Measurements from ENCODE around the gene NFYC. TPM values are rescaled to one million over a fixed set of nuclear protein-coding genes. Genes with fewer than 3 reads are reported as not detected.

NFYC gene
- total and polyA plus RNA-seq, 2 of the 8 experiments (the other 6 are each of a cell fraction or from before 2014, with no cell fraction given) = 54.1 to 124 TPM

DNA sequence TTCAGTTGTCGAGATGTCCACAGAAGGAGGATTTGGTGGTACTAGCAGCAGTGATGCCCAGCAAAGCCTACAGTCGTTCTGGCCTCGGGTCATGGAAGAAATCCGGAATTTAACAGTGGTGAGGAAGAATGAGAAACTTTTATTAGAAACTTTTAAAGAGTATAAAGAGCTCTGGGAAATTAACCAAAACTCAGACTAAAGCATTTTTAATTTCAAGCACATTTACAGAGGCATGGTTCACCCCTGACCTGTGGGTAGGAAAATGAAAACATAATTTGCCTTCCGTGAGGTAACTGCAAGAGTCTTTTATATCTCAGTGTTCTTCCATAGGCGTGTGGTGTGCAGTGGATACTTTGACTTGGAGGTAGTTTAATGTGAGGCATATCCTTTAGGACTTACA lies 47.3 kb downstream of the NFYC start (continued):
- TF ChIP-seq, protein P1, sequence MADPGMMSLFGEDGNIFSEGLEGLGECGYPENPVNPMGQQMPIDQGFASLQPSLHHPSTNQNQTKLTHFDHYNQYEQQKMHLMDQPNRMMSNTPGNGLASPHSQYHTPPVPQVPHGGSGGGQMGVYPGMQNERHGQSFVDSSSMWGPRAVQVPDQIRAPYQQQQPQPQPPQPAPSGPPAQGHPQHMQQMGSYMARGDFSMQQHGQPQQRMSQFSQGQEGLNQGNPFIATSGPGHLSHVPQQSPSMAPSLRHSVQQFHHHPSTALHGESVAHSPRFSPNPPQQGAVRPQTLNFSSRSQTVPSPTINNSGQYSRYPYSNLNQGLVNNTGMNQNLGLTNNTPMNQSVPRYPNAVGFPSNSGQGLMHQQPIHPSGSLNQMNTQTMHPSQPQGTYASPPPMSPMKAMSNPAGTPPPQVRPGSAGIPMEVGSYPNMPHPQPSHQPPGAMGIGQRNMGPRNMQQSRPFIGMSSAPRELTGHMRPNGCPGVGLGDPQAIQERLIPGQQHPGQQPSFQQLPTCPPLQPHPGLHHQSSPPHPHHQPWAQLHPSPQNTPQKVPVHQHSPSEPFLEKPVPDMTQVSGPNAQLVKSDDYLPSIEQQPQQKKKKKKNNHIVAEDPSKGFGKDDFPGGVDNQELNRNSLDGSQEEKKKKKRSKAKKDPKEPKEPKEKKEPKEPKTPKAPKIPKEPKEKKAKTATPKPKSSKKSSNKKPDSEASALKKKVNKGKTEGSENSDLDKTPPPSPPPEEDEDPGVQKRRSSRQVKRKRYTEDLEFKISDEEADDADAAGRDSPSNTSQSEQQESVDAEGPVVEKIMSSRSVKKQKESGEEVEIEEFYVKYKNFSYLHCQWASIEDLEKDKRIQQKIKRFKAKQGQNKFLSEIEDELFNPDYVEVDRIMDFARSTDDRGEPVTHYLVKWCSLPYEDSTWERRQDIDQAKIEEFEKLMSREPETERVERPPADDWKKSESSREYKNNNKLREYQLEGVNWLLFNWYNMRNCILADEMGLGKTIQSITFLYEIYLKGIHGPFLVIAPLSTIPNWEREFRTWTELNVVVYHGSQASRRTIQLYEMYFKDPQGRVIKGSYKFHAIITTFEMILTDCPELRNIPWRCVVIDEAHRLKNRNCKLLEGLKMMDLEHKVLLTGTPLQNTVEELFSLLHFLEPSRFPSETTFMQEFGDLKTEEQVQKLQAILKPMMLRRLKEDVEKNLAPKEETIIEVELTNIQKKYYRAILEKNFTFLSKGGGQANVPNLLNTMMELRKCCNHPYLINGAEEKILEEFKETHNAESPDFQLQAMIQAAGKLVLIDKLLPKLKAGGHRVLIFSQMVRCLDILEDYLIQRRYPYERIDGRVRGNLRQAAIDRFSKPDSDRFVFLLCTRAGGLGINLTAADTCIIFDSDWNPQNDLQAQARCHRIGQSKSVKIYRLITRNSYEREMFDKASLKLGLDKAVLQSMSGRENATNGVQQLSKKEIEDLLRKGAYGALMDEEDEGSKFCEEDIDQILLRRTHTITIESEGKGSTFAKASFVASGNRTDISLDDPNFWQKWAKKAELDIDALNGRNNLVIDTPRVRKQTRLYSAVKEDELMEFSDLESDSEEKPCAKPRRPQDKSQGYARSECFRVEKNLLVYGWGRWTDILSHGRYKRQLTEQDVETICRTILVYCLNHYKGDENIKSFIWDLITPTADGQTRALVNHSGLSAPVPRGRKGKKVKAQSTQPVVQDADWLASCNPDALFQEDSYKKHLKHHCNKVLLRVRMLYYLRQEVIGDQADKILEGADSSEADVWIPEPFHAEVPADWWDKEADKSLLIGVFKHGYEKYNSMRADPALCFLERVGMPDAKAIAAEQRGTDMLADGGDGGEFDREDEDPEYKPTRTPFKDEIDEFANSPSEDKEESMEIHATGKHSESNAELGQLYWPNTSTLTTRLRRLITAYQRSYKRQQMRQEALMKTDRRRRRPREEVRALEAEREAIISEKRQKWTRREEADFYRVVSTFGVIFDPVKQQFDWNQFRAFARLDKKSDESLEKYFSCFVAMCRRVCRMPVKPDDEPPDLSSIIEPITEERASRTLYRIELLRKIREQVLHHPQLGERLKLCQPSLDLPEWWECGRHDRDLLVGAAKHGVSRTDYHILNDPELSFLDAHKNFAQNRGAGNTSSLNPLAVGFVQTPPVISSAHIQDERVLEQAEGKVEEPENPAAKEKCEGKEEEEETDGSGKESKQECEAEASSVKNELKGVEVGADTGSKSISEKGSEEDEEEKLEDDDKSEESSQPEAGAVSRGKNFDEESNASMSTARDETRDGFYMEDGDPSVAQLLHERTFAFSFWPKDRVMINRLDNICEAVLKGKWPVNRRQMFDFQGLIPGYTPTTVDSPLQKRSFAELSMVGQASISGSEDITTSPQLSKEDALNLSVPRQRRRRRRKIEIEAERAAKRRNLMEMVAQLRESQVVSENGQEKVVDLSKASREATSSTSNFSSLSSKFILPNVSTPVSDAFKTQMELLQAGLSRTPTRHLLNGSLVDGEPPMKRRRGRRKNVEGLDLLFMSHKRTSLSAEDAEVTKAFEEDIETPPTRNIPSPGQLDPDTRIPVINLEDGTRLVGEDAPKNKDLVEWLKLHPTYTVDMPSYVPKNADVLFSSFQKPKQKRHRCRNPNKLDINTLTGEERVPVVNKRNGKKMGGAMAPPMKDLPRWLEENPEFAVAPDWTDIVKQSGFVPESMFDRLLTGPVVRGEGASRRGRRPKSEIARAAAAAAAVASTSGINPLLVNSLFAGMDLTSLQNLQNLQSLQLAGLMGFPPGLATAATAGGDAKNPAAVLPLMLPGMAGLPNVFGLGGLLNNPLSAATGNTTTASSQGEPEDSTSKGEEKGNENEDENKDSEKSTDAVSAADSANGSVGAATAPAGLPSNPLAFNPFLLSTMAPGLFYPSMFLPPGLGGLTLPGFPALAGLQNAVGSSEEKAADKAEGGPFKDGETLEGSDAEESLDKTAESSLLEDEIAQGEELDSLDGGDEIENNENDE (IDR thresholded peaks at IDR 0.05; ENCODE audit: insufficient replicate concordance, low read length) = no peak
- TF ChIP-seq SIX5 (IDR thresholded peaks at IDR 0.05; ENCODE audit: low read depth, low read length) = no peak
- TF ChIP-seq GABPA (IDR thresholded peaks at IDR 0.05; ENCODE audit: borderline replicate concordance, insufficient read depth, low read length) = no peak
- no peak for TF ChIP-seq CEBPB (IDR thresholded peaks at IDR 0.05; ENCODE audit: low read depth, low read length)
- TF ChIP-seq POU5F1 (IDR thresholded peaks at IDR 0.05; ENCODE audit: low read depth, low read length) = no peak
- no peak for TF ChIP-seq JUND (IDR thresholded peaks at IDR 0.05; ENCODE audit: low read length)
- TF ChIP-seq TCF12 (IDR thresholded peaks at IDR 0.05; ENCODE audit: low read depth, low read length) = no peak
- no peak for TF ChIP-seq CTBP2 (IDR thresholded peaks at IDR 0.05; ENCODE audit: borderline replicate concordance, insufficient read depth, insufficient read length, low read length)
- TF ChIP-seq POLR2A (IDR thresholded peaks at IDR 0.05; ENCODE audit: control extremely low read depth in 1 of 2, low read depth in 2 of 2, low read length in 2 of 2) = no peak
- no peak for TF ChIP-seq FOSL1 (IDR thresholded peaks at IDR 0.05; ENCODE audit: insufficient read depth, low read depth, low read length)
- no peak for TF ChIP-seq SAP30 (IDR thresholded peaks at IDR 0.05; ENCODE audit: insufficient read depth, insufficient replicate concordance, low read length)
- no peak for TF ChIP-seq BCL11A (IDR thresholded peaks at IDR 0.05; ENCODE audit: low read depth in 2 of 2, low read length in 2 of 2)
- no peak for TF ChIP-seq KDM4A (IDR thresholded peaks at IDR 0.05; ENCODE audit: low read depth, low read length, severe bottlenecking)
